ENCODE measurements around the gene EID2B. TPM values are rescaled to one million over a fixed set of nuclear protein-coding genes. Genes with fewer than 3 reads are reported as not detected.

Gene EID2B
- total and polyA plus RNA-seq, 10 of the 15 experiments (the other 5 are each of a cell fraction or from before 2014, with no cell fraction given), result 2.9 to 10.1 (median 5.0) TPM

GRCh38 chr19:39502640-39503417, 29.8 kb downstream of the EID2B start (continued):
- TF ChIP-seq ZNF592 (IDR thresholded peaks at IDR 0.05) (no peak), JUNB (IDR thresholded peaks at IDR 0.05) (no peak), NRF1 (conservative IDR thresholded peaks at IDR 0.05; ENCODE audit: low read depth, low read length) (peak; percentile 39), GATAD2B (conservative IDR thresholded peaks at IDR 0.05; ENCODE audit: low read depth) (peak; percentile 88), NFYA (IDR thresholded peaks at IDR 0.05; ENCODE audit: borderline replicate concordance, low read depth, low read length) (no peak), ZNF217 (IDR thresholded peaks at IDR 0.05) (0 out of 2 replicates have a peak, but pooled peaks have one; percentile 44), DPF2 (IDR thresholded peaks at IDR 0.05) (peak; percentile 66; the same call in 1 of the 2 replicates), STAT3 (IDR thresholded peaks at IDR 0.05; ENCODE audit: low read depth, low read length) (no peak), CREM (IDR thresholded peaks at IDR 0.05; ENCODE audit: low read depth) (no peak), ZNF24 (IDR thresholded peaks at IDR 0.05) (0 out of 2 replicates have a peak, but pooled peaks have one; percentile 34), KLF5 (IDR thresholded peaks at IDR 0.05; ENCODE audit: partially characterized antibody) (peak; percentile 61), FOXK2 (IDR thresholded peaks at IDR 0.05) (no peak)
- TF ChIP-seq, protein P1, sequence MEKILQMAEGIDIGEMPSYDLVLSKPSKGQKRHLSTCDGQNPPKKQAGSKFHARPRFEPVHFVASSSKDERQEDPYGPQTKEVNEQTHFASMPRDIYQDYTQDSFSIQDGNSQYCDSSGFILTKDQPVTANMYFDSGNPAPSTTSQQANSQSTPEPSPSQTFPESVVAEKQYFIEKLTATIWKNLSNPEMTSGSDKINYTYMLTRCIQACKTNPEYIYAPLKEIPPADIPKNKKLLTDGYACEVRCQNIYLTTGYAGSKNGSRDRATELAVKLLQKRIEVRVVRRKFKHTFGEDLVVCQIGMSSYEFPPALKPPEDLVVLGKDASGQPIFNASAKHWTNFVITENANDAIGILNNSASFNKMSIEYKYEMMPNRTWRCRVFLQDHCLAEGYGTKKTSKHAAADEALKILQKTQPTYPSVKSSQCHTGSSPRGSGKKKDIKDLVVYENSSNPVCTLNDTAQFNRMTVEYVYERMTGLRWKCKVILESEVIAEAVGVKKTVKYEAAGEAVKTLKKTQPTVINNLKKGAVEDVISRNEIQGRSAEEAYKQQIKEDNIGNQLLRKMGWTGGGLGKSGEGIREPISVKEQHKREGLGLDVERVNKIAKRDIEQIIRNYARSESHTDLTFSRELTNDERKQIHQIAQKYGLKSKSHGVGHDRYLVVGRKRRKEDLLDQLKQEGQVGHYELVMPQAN (conservative IDR thresholded peaks at IDR 0.05), result 0 out of 2 replicates have a peak, but pooled peaks have one; percentile 26
- TF ChIP-seq, protein P2, sequence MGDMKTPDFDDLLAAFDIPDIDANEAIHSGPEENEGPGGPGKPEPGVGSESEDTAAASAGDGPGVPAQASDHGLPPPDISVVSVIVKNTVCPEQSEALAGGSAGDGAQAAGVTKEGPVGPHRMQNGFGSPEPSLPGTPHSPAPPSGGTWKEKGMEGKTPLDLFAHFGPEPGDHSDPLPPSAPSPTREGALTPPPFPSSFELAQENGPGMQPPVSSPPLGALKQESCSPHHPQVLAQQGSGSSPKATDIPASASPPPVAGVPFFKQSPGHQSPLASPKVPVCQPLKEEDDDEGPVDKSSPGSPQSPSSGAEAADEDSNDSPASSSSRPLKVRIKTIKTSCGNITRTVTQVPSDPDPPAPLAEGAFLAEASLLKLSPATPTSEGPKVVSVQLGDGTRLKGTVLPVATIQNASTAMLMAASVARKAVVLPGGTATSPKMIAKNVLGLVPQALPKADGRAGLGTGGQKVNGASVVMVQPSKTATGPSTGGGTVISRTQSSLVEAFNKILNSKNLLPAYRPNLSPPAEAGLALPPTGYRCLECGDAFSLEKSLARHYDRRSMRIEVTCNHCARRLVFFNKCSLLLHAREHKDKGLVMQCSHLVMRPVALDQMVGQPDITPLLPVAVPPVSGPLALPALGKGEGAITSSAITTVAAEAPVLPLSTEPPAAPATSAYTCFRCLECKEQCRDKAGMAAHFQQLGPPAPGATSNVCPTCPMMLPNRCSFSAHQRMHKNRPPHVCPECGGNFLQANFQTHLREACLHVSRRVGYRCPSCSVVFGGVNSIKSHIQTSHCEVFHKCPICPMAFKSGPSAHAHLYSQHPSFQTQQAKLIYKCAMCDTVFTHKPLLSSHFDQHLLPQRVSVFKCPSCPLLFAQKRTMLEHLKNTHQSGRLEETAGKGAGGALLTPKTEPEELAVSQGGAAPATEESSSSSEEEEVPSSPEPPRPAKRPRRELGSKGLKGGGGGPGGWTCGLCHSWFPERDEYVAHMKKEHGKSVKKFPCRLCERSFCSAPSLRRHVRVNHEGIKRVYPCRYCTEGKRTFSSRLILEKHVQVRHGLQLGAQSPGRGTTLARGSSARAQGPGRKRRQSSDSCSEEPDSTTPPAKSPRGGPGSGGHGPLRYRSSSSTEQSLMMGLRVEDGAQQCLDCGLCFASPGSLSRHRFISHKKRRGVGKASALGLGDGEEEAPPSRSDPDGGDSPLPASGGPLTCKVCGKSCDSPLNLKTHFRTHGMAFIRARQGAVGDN (IDR thresholded peaks at IDR 0.05), result peak; percentile 98
- TF ChIP-seq, protein P3, sequence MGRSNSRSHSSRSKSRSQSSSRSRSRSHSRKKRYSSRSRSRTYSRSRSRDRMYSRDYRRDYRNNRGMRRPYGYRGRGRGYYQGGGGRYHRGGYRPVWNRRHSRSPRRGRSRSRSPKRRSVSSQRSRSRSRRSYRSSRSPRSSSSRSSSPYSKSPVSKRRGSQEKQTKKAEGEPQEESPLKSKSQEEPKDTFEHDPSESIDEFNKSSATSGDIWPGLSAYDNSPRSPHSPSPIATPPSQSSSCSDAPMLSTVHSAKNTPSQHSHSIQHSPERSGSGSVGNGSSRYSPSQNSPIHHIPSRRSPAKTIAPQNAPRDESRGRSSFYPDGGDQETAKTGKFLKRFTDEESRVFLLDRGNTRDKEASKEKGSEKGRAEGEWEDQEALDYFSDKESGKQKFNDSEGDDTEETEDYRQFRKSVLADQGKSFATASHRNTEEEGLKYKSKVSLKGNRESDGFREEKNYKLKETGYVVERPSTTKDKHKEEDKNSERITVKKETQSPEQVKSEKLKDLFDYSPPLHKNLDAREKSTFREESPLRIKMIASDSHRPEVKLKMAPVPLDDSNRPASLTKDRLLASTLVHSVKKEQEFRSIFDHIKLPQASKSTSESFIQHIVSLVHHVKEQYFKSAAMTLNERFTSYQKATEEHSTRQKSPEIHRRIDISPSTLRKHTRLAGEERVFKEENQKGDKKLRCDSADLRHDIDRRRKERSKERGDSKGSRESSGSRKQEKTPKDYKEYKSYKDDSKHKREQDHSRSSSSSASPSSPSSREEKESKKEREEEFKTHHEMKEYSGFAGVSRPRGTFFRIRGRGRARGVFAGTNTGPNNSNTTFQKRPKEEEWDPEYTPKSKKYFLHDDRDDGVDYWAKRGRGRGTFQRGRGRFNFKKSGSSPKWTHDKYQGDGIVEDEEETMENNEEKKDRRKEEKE (IDR thresholded peaks at IDR 0.05), result no peak
